Measurements from ENCODE around the gene ZBTB20. TPM values are rescaled to one million over a fixed set of nuclear protein-coding genes. Genes with fewer than 3 reads are reported as not detected.

ZBTB20 gene
- total RNA-seq, 3 donors from 2014 or later, result 62.9 to 150 (median 109) TPM

DNA sequence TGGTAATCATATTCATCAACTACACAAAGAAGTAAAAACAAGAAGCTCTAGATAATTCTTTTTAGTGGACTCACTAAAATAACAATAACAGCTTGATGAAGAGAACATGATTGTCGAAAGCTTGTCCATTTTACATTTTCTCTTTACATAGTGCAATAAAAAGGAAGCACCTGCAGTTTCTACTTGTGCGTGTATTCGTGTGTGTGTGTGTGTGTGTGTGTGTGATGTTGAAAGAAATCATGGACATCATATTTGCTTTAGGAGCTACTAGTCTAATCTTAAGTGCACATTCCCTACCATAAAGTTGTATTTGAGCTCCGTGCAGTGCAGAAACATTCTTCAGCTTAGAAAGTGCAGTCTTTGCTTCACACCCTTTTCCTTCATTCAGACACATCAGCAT is 288.8 kb downstream of the ZBTB20 start:
- no peaks in the 10 kb centered on the region for H3K27me3 ChIP-seq
- H3K27ac ChIP-seq, result no peak overlapping the region
- H3K4me3 ChIP-seq, result no peak overlapping the region
- H3K36me3 ChIP-seq, result no peaks in the 10 kb centered on the region
- H3K9me3 ChIP-seq, result no peaks in the 10 kb centered on the region
- intact Hi-C loops (cut with DNase I; ENCODE audit: low total_unique reads), result no loop called here
- TF ChIP-seq POLR2A (IDR thresholded peaks at IDR 0.05), result no peak
- no peak for TF ChIP-seq POLR2AphosphoS5 (IDR thresholded peaks at IDR 0.05)
- TF ChIP-seq, protein P1, sequence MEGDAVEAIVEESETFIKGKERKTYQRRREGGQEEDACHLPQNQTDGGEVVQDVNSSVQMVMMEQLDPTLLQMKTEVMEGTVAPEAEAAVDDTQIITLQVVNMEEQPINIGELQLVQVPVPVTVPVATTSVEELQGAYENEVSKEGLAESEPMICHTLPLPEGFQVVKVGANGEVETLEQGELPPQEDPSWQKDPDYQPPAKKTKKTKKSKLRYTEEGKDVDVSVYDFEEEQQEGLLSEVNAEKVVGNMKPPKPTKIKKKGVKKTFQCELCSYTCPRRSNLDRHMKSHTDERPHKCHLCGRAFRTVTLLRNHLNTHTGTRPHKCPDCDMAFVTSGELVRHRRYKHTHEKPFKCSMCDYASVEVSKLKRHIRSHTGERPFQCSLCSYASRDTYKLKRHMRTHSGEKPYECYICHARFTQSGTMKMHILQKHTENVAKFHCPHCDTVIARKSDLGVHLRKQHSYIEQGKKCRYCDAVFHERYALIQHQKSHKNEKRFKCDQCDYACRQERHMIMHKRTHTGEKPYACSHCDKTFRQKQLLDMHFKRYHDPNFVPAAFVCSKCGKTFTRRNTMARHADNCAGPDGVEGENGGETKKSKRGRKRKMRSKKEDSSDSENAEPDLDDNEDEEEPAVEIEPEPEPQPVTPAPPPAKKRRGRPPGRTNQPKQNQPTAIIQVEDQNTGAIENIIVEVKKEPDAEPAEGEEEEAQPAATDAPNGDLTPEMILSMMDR (IDR thresholded peaks at IDR 0.05), result no peak
- H3K4me1 ChIP-seq, result peaks cover 0 to 3% of the 10 kb centered on the region in 2 donors
- no peak for DNase-seq (ENCODE audit: low spot score in 2 of 2)

GRCh38 chr3:114857299-114857701 is 289.8 kb downstream of the ZBTB20 start:
- peaks cover 0 to 3% of the 10 kb centered on the region in 2 donors for H3K4me1 ChIP-seq
- H3K27me3 ChIP-seq, result no peaks in the 10 kb centered on the region
- intact Hi-C loops (cut with DNase I; ENCODE audit: low total_unique reads), result no loop called here
- no peak overlapping the region for H3K4me3 ChIP-seq
- H3K27ac ChIP-seq, result no peak overlapping the region
- no peaks in the 10 kb centered on the region for H3K36me3 ChIP-seq
- TF ChIP-seq POLR2AphosphoS5 (IDR thresholded peaks at IDR 0.05), result no peak
- TF ChIP-seq, protein P1 (IDR thresholded peaks at IDR 0.05), result no peak
- TF ChIP-seq POLR2A (IDR thresholded peaks at IDR 0.05), result no peak
- H3K9me3 ChIP-seq, result no peaks in the 10 kb centered on the region
- no peak for DNase-seq (ENCODE audit: low spot score in 2 of 2)

- Histone ChIP-seq H3K27ac (no peak overlapping the region), H3K4me3 (no peak overlapping the region), H3K36me3 (no peaks in the 10 kb centered on the region), H3K9me3 (no peaks in the 10 kb centered on the region), H3K4me1 (peaks cover 0 to 3% of the 10 kb centered on the region in 2 donors), H3K27me3 (no peaks in the 10 kb centered on the region)
- no peak for DNase-seq (ENCODE audit: low spot score in 2 of 2)
- TF ChIP-seq POLR2A (IDR thresholded peaks at IDR 0.05) (no peak), POLR2AphosphoS5 (IDR thresholded peaks at IDR 0.05) (no peak)
- TF ChIP-seq, protein P1 (IDR thresholded peaks at IDR 0.05), result no peak
- intact Hi-C loops (cut with DNase I; ENCODE audit: low total_unique reads), result no loop called here
Measured at GRCh38 chr3:114856835-114857234, 290.3 kb downstream of the ZBTB20 start.

GRCh38 chr3:114855839-114856238 is 291.2 kb downstream of the ZBTB20 start:
- Histone ChIP-seq H3K27me3 (no peaks in the 10 kb centered on the region), H3K9me3 (no peaks in the 10 kb centered on the region), H3K27ac (no peak overlapping the region), H3K4me3 (no peak overlapping the region), H3K4me1 (peaks cover 0 to 3% of the 10 kb centered on the region in 2 donors), H3K36me3 (no peaks in the 10 kb centered on the region)
- intact Hi-C loops (cut with DNase I; ENCODE audit: low total_unique reads), result no loop called here
- DNase-seq (ENCODE audit: low spot score in 2 of 2), result no peak
- TF ChIP-seq, protein P1 (IDR thresholded peaks at IDR 0.05), result no peak
- TF ChIP-seq POLR2AphosphoS5 (IDR thresholded peaks at IDR 0.05), result no peak
- no peak for TF ChIP-seq POLR2A (IDR thresholded peaks at IDR 0.05)

GRCh38 chr3:114852966-114853365 is 294.1 kb downstream of the ZBTB20 start:
- Histone ChIP-seq H3K36me3 (no peaks in the 10 kb centered on the region), H3K4me1 (peaks cover 0 to 3% of the 10 kb centered on the region in 2 donors), H3K27me3 (no peaks in the 10 kb centered on the region), H3K9me3 (no peaks in the 10 kb centered on the region), H3K27ac (no peak overlapping the region), H3K4me3 (no peak overlapping the region)
- no peak for DNase-seq (ENCODE audit: low spot score in 2 of 2)
- TF ChIP-seq POLR2AphosphoS5 (IDR thresholded peaks at IDR 0.05), result no peak
- TF ChIP-seq, protein P1 (IDR thresholded peaks at IDR 0.05), result no peak
- TF ChIP-seq POLR2A (IDR thresholded peaks at IDR 0.05), result no peak
- intact Hi-C loops (cut with DNase I; ENCODE audit: low total_unique reads), result no loop called here
